Measurements from ENCODE around the gene MORN5. TPM values are rescaled to one million over a fixed set of nuclear protein-coding genes. Genes with fewer than 3 reads are reported as not detected.

Gene MORN5
- total RNA-seq, 1 donor from 2014 or later: not detected

- no peak overlapping the region for H3K27ac Mint-ChIP-seq (ENCODE audit: unreplicated experiment)
- H3K9me3 Mint-ChIP-seq (ENCODE audit: unreplicated experiment): no peaks in the 10 kb centered on the region
- no peak for TF ChIP-seq CTCF (IDR thresholded peaks at IDR 0.05)
- no peak overlapping the region for H3K4me3 Mint-ChIP-seq (ENCODE audit: unreplicated experiment)
- H3K4me1 Mint-ChIP-seq (ENCODE audit: unreplicated experiment): peaks cover 8% of the 10 kb centered on the region
- peaks cover 12% of the 10 kb centered on the region for H3K36me3 Mint-ChIP-seq (ENCODE audit: unreplicated experiment)
- peaks cover 2% of the 10 kb centered on the region for H3K27me3 Mint-ChIP-seq (ENCODE audit: unreplicated experiment)
- no peak for DNase-seq (ENCODE audit: extremely low spot score, unreplicated experiment)
Measured at GRCh38 chr9:122138560-122139268, 21.0 kb upstream of the MORN5 start.

- DNase-seq (ENCODE audit: extremely low spot score, unreplicated experiment): no peak
- no peak overlapping the region for H3K4me3 Mint-ChIP-seq (ENCODE audit: unreplicated experiment)
- H3K27ac Mint-ChIP-seq (ENCODE audit: unreplicated experiment): no peak overlapping the region
- H3K4me1 Mint-ChIP-seq (ENCODE audit: unreplicated experiment): no peaks in the 10 kb centered on the region
- H3K9me3 Mint-ChIP-seq (ENCODE audit: unreplicated experiment): no peaks in the 10 kb centered on the region
- H3K27me3 Mint-ChIP-seq (ENCODE audit: unreplicated experiment): peaks cover 2% of the 10 kb centered on the region
- TF ChIP-seq CTCF (IDR thresholded peaks at IDR 0.05): no peak
- peaks cover 22% of the 10 kb centered on the region for H3K36me3 Mint-ChIP-seq (ENCODE audit: unreplicated experiment)
Measured at GRCh38 chr9:122140368-122141193, 19.1 kb upstream of the MORN5 start.

GRCh38 chr9:122141671-122142070 lies 18.0 kb upstream of the MORN5 start:
- peaks cover 30% of the 10 kb centered on the region for H3K36me3 Mint-ChIP-seq (ENCODE audit: unreplicated experiment)
- H3K9me3 Mint-ChIP-seq (ENCODE audit: unreplicated experiment): no peaks in the 10 kb centered on the region
- H3K4me3 Mint-ChIP-seq (ENCODE audit: unreplicated experiment): no peak overlapping the region
- peaks cover 2% of the 10 kb centered on the region for H3K27me3 Mint-ChIP-seq (ENCODE audit: unreplicated experiment)
- no peaks in the 10 kb centered on the region for H3K4me1 Mint-ChIP-seq (ENCODE audit: unreplicated experiment)
- H3K27ac Mint-ChIP-seq (ENCODE audit: unreplicated experiment): no peak overlapping the region
- no peak for TF ChIP-seq CTCF (IDR thresholded peaks at IDR 0.05)
- no peak for DNase-seq (ENCODE audit: extremely low spot score, unreplicated experiment)

GRCh38 chr9:122143296-122143695 lies 16.4 kb upstream of the MORN5 start:
- no peaks in the 10 kb centered on the region for H3K4me1 Mint-ChIP-seq (ENCODE audit: unreplicated experiment)
- no peaks in the 10 kb centered on the region for H3K9me3 Mint-ChIP-seq (ENCODE audit: unreplicated experiment)
- no peak overlapping the region for H3K4me3 Mint-ChIP-seq (ENCODE audit: unreplicated experiment)
- no peak overlapping the region for H3K27ac Mint-ChIP-seq (ENCODE audit: unreplicated experiment)
- peaks cover 41% of the 10 kb centered on the region for H3K36me3 Mint-ChIP-seq (ENCODE audit: unreplicated experiment)
- no peak for TF ChIP-seq CTCF (IDR thresholded peaks at IDR 0.05)
- DNase-seq (ENCODE audit: extremely low spot score, unreplicated experiment): no peak
- H3K27me3 Mint-ChIP-seq (ENCODE audit: unreplicated experiment): no peaks in the 10 kb centered on the region

- no peaks in the 10 kb centered on the region for H3K9me3 Mint-ChIP-seq (ENCODE audit: unreplicated experiment)
- no peaks in the 10 kb centered on the region for H3K27me3 Mint-ChIP-seq (ENCODE audit: unreplicated experiment)
- H3K36me3 Mint-ChIP-seq (ENCODE audit: unreplicated experiment): peaks cover 44% of the 10 kb centered on the region
- TF ChIP-seq CTCF (IDR thresholded peaks at IDR 0.05): no peak
- no peak for DNase-seq (ENCODE audit: extremely low spot score, unreplicated experiment)
- H3K27ac Mint-ChIP-seq (ENCODE audit: unreplicated experiment): no peak overlapping the region
- H3K4me3 Mint-ChIP-seq (ENCODE audit: unreplicated experiment): no peak overlapping the region
- H3K4me1 Mint-ChIP-seq (ENCODE audit: unreplicated experiment): no peaks in the 10 kb centered on the region
Measured at GRCh38 chr9:122143876-122144405, 15.8 kb upstream of the MORN5 start.

All from osteocyte (in vitro differentiated cells).